ENCODE data around the gene C5orf15. TPM values are rescaled to one million over a fixed set of nuclear protein-coding genes. Genes with fewer than 3 reads are reported as not detected.

The C5orf15 gene
- polyA plus RNA-seq, 1 of the 3 experiments (the other 2 are of a cell fraction): 81.0 TPM

DNA sequence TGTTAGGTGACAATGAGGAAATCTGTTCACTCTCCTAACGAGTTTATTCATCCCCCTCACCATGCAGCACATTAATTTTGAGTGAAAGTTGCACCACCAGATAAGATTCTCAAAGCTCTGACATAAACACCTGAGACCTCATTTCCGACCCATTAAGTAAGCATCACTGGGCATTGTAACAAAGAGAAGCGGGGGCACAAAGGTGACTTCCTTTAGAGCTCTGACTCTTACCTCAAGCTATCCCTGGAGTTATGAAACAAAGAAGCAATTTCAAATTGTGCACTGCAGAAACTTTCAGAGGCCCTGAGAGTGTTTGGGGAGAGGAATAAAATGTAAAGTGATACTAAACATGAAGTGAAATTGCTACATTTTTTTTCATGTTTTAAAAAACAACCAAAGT, 29.5 kb downstream of the C5orf15 start:
- no peaks in the 10 kb centered on the region for H3K79me2 ChIP-seq (ENCODE audit: insufficient read depth)
- no peak overlapping the region for H3K4me3 ChIP-seq (ENCODE audit: low read depth in 2 of 2, low read length in 1 of 2)
- H4K20me1 ChIP-seq (ENCODE audit: insufficient read depth): no peaks in the 10 kb centered on the region
- DNase-seq: no peak
- peaks cover 6% of the 10 kb centered on the region for H3F3A ChIP-seq (replicated peaks; ENCODE audit: insufficient read depth)
- H3K9me3 ChIP-seq: no peaks in the 10 kb centered on the region
- ChIA-PET CTCF (interaction anchor here (1.0 to 1.2 kb wide), 2 partner anchors 515 kb away, joined by 3 to 4 read pairs; no protein-coding TSS in a partner anchor), POLR2A (no interaction called here)
- no peak for TF ChIP-seq TCF12 (IDR thresholded peaks at IDR 0.05)
- TF ChIP-seq, protein P1, sequence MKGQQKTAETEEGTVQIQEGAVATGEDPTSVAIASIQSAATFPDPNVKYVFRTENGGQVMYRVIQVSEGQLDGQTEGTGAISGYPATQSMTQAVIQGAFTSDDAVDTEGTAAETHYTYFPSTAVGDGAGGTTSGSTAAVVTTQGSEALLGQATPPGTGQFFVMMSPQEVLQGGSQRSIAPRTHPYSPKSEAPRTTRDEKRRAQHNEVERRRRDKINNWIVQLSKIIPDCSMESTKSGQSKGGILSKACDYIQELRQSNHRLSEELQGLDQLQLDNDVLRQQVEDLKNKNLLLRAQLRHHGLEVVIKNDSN (IDR thresholded peaks at IDR 0.05; ENCODE audit: borderline replicate concordance, low read depth): no peak
- TF ChIP-seq, protein P2, sequence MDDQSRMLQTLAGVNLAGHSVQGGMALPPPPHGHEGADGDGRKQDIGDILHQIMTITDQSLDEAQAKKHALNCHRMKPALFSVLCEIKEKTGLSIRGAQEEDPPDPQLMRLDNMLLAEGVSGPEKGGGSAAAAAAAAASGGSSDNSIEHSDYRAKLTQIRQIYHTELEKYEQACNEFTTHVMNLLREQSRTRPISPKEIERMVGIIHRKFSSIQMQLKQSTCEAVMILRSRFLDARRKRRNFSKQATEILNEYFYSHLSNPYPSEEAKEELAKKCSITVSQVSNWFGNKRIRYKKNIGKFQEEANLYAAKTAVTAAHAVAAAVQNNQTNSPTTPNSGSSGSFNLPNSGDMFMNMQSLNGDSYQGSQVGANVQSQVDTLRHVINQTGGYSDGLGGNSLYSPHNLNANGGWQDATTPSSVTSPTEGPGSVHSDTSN (IDR thresholded peaks at IDR 0.05): no peak
- TF ChIP-seq, protein P3, sequence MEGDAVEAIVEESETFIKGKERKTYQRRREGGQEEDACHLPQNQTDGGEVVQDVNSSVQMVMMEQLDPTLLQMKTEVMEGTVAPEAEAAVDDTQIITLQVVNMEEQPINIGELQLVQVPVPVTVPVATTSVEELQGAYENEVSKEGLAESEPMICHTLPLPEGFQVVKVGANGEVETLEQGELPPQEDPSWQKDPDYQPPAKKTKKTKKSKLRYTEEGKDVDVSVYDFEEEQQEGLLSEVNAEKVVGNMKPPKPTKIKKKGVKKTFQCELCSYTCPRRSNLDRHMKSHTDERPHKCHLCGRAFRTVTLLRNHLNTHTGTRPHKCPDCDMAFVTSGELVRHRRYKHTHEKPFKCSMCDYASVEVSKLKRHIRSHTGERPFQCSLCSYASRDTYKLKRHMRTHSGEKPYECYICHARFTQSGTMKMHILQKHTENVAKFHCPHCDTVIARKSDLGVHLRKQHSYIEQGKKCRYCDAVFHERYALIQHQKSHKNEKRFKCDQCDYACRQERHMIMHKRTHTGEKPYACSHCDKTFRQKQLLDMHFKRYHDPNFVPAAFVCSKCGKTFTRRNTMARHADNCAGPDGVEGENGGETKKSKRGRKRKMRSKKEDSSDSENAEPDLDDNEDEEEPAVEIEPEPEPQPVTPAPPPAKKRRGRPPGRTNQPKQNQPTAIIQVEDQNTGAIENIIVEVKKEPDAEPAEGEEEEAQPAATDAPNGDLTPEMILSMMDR (IDR thresholded peaks at IDR 0.05): no peak
- no peak for TF ChIP-seq GATA2 (CRISPR knock-in tag; IDR thresholded peaks at IDR 0.05)
- no peak for TF ChIP-seq NFIC (IDR thresholded peaks at IDR 0.05; ENCODE audit: borderline replicate concordance)
- no peak for TF ChIP-seq POLR2AphosphoS5 (IDR thresholded peaks at IDR 0.05; ENCODE audit: low read depth, low read length)
- TF ChIP-seq TEAD4 (IDR thresholded peaks at IDR 0.05; ENCODE audit: borderline replicate concordance, insufficient read depth): no peak
- TF ChIP-seq CHD2 (IDR thresholded peaks at IDR 0.05; ENCODE audit: low read length, partially characterized antibody): no peak
- TF ChIP-seq RFX5 (IDR thresholded peaks at IDR 0.05; ENCODE audit: low read length): no peak
- TF ChIP-seq SIN3A (IDR thresholded peaks at IDR 0.05; ENCODE audit: borderline replicate concordance, low read depth, low read length): no peak
- TF ChIP-seq FOXJ3 (CRISPR knock-in tag; IDR thresholded peaks at IDR 0.05): no peak
- TF ChIP-seq RXRA (IDR thresholded peaks at IDR 0.05; ENCODE audit: borderline replicate concordance, low read depth): no peak
- no peak for TF ChIP-seq ELF1 (IDR thresholded peaks at IDR 0.05)
- no peak for TF ChIP-seq EZH2phosphoT487 (IDR thresholded peaks at IDR 0.05; ENCODE audit: borderline replicate concordance, low read depth)
- TF ChIP-seq SMC3 (IDR thresholded peaks at IDR 0.05; ENCODE audit: low read depth, low read length): no peak
- TF ChIP-seq, protein P4, sequence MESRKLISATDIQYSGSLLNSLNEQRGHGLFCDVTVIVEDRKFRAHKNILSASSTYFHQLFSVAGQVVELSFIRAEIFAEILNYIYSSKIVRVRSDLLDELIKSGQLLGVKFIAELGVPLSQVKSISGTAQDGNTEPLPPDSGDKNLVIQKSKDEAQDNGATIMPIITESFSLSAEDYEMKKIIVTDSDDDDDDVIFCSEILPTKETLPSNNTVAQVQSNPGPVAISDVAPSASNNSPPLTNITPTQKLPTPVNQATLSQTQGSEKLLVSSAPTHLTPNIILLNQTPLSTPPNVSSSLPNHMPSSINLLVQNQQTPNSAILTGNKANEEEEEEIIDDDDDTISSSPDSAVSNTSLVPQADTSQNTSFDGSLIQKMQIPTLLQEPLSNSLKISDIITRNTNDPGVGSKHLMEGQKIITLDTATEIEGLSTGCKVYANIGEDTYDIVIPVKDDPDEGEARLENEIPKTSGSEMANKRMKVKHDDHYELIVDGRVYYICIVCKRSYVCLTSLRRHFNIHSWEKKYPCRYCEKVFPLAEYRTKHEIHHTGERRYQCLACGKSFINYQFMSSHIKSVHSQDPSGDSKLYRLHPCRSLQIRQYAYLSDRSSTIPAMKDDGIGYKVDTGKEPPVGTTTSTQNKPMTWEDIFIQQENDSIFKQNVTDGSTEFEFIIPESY (IDR thresholded peaks at IDR 0.05; ENCODE audit: borderline replicate concordance, low read depth): no peak
- TF ChIP-seq, protein P5, sequence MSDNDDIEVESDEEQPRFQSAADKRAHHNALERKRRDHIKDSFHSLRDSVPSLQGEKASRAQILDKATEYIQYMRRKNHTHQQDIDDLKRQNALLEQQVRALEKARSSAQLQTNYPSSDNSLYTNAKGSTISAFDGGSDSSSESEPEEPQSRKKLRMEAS (IDR thresholded peaks at IDR 0.05; ENCODE audit: low read depth): no peak
- no peak for TF ChIP-seq FOXM1 (IDR thresholded peaks at IDR 0.05; ENCODE audit: low read depth)
- 50% methylated on average over 3 of the region's 3 CpGs for WGBS (ENCODE audit: low lambda C conversion rate)
- no peaks in the 10 kb centered on the region for H3K27me3 ChIP-seq (ENCODE audit: insufficient read depth)
- no peaks in the 10 kb centered on the region for H3K9me2 ChIP-seq
- H3K27ac ChIP-seq (ENCODE audit: low read depth in 2 of 2, low read length in 1 of 2): no peak overlapping the region
- H2AFZ ChIP-seq (ENCODE audit: low read depth): no peak overlapping the region
- H3K4me1 ChIP-seq (ENCODE audit: control insufficient read depth in 1 of 2, insufficient read depth in 2 of 2, low read depth in 1 of 2, low read length in 1 of 2): peaks cover 0 to 6% of the 10 kb centered on the region in 2 experiments; a peak in 1 of 4 replicates
- no peak overlapping the region for H3K9ac ChIP-seq
- H3K36me3 ChIP-seq (replicated peaks in 1 of 2; ENCODE audit: control insufficient read depth in 1 of 2, insufficient read depth in 2 of 2, low read length in 1 of 2): no peaks in the 10 kb centered on the region
- no peak overlapping the region for H3K4me2 ChIP-seq

Measured in SK-N-SH (cell line).